K562 (cell line): Measurements from ENCODE around the gene NPAS2. TPM values are rescaled to one million over a fixed set of nuclear protein-coding genes. Genes with fewer than 3 reads are reported as not detected.

Experiments used
- ARNT ChIP-seq, 2 experiments: fragments of 450-650 bp; IDR thresholded peaks; 2 replicates each; pipeline ENCODE4 v1.6.1; 2016; ENCODE audit warnings: mild to moderate bottlenecking in 1 of 2
- HDAC1 ChIP-seq, 2 experiments: fragments of 450-650 bp; IDR thresholded peaks; 2 replicates each; pipeline ENCODE4 v1.6.1; 2016 to 2017; ENCODE audit warnings: inconsistent platforms in 1 of 2, mild to moderate bottlenecking in 1 of 2, moderate library complexity in 1 of 2
- SPI1 ChIP-seq: IDR thresholded peaks from 2 replicates; pipeline ENCODE4 v1.6.1; 2011; ENCODE audit warnings: low read depth, low read length, control low read depth, borderline replicate concordance
- ZBED1 ChIP-seq: IDR thresholded peaks from 2 replicates; pipeline ENCODE4 v1.6.1; 2014
- polyA plus RNA-seq, 8 experiments: library from polyadenylated mRNA; depleted of rRNA in 4 of 8; stranded (reverse) in 5 of 8; unstranded in 3 of 8; fragments of >200 nt; fragmentation: Nextera tagmentation in 2 of 8; fragmentation: Illumina TruSeq in 1 of 8; extraction: Ambion mirVana in 2 of 8; extraction: Trizol in 1 of 8; gene quantifications; 2 replicates each; pipeline versions ENCODE4 v1.2.1 to v1.2.3, GENCODE V29; 2011 to 2014; ENCODE audit warnings: inconsistent platforms in 1 of 8, missing spikeins in 1 of 8
- total RNA-seq, 7 experiments: library from RNA; depleted of rRNA in 6 of 7; stranded (reverse); fragments of >200 nt in 6 of 7; fragmentation: Illumina TruSeq in 2 of 7; extraction: Trizol in 2 of 7; gene quantifications; 2 replicates each; pipeline versions ENCODE4 v1.2.1 to v1.2.3, GENCODE V29; 2011 to 2021; ENCODE audit warnings: low replicate concordance in 1 of 7
- TF ChIP-seq, protein P1 (sequence below): fragments of 200-600 bp; sonication (generic); IDR thresholded peaks from one replicate; pipeline ENCODE4 v1.6.1; 2012; ENCODE audit warnings: mild to moderate bottlenecking, low read depth, low read length, inconsistent platforms
- TF ChIP-seq, protein P2 (sequence below): fragments of 450-650 bp; IDR thresholded peaks from 2 replicates; pipeline ENCODE4 v1.7.0; 2016; ENCODE audit warnings: borderline replicate concordance
- TF ChIP-seq, protein P3 (sequence below): fragments of 250-450 bp; sonication (Bioruptor Pico); IDR thresholded peaks from 2 replicates; pipeline ENCODE4 v1.9.0; 2021; ENCODE audit warnings: mild to moderate bottlenecking, inconsistent platforms
- TF ChIP-seq, protein P4 (sequence below): fragments of 450-650 bp; formaldehyde crosslinking; IDR thresholded peaks from 2 replicates; pipeline ENCODE4 v1.4.0; 2020; ENCODE audit warnings: mild to moderate bottlenecking, moderate library complexity

The NPAS2 gene
- total and polyA plus RNA-seq, 9 of the 15 experiments (the other 6 are each of a cell fraction or from before 2014, with no cell fraction given): 0.06 to 0.29 (median 0.07) TPM; not detected in 5

DNA sequence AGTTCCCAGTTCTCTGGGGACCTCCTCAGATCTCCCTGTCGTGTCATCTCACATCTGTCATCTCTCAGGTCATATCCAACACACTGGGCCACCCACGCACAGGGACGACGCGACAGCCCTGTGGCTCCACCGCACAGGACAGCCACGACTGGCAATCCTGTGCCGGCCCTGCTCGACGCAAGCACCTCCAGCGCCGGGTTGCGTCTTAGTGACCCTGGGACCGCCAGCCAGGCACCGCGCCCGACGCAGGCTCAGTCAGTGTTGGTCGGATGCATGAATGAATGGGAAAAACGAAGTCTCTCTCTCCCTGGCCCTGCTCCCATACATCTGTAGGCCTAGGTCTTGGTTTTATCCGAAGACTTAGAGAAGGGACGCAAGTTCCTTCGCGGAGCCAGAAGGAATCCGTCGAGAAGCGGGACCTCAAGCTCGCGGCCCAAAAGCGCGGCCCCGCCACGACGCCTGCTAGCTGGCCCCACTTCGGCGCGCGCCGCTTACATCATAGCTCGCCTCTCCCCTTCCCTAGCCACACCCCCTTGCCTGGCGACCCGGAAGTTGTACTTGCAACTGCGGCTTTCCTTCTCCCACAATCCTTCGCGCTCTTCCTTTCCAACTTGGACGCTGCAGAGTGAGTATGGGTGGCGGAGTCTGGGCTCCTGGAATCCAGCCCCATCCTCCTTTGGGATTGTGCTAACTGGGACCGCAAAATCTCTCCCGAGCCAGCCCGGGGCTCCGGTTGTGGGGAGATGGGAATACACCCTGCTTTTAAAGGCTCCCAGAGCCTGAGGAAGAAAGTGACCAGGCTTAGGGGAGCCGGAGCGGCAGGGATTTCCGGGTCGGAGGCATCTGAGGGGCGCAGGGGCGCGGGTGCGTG is 182.0 kb downstream of the NPAS2 start, which contains the start of gene RPL31 (continued):
- TF ChIP-seq, protein P1, sequence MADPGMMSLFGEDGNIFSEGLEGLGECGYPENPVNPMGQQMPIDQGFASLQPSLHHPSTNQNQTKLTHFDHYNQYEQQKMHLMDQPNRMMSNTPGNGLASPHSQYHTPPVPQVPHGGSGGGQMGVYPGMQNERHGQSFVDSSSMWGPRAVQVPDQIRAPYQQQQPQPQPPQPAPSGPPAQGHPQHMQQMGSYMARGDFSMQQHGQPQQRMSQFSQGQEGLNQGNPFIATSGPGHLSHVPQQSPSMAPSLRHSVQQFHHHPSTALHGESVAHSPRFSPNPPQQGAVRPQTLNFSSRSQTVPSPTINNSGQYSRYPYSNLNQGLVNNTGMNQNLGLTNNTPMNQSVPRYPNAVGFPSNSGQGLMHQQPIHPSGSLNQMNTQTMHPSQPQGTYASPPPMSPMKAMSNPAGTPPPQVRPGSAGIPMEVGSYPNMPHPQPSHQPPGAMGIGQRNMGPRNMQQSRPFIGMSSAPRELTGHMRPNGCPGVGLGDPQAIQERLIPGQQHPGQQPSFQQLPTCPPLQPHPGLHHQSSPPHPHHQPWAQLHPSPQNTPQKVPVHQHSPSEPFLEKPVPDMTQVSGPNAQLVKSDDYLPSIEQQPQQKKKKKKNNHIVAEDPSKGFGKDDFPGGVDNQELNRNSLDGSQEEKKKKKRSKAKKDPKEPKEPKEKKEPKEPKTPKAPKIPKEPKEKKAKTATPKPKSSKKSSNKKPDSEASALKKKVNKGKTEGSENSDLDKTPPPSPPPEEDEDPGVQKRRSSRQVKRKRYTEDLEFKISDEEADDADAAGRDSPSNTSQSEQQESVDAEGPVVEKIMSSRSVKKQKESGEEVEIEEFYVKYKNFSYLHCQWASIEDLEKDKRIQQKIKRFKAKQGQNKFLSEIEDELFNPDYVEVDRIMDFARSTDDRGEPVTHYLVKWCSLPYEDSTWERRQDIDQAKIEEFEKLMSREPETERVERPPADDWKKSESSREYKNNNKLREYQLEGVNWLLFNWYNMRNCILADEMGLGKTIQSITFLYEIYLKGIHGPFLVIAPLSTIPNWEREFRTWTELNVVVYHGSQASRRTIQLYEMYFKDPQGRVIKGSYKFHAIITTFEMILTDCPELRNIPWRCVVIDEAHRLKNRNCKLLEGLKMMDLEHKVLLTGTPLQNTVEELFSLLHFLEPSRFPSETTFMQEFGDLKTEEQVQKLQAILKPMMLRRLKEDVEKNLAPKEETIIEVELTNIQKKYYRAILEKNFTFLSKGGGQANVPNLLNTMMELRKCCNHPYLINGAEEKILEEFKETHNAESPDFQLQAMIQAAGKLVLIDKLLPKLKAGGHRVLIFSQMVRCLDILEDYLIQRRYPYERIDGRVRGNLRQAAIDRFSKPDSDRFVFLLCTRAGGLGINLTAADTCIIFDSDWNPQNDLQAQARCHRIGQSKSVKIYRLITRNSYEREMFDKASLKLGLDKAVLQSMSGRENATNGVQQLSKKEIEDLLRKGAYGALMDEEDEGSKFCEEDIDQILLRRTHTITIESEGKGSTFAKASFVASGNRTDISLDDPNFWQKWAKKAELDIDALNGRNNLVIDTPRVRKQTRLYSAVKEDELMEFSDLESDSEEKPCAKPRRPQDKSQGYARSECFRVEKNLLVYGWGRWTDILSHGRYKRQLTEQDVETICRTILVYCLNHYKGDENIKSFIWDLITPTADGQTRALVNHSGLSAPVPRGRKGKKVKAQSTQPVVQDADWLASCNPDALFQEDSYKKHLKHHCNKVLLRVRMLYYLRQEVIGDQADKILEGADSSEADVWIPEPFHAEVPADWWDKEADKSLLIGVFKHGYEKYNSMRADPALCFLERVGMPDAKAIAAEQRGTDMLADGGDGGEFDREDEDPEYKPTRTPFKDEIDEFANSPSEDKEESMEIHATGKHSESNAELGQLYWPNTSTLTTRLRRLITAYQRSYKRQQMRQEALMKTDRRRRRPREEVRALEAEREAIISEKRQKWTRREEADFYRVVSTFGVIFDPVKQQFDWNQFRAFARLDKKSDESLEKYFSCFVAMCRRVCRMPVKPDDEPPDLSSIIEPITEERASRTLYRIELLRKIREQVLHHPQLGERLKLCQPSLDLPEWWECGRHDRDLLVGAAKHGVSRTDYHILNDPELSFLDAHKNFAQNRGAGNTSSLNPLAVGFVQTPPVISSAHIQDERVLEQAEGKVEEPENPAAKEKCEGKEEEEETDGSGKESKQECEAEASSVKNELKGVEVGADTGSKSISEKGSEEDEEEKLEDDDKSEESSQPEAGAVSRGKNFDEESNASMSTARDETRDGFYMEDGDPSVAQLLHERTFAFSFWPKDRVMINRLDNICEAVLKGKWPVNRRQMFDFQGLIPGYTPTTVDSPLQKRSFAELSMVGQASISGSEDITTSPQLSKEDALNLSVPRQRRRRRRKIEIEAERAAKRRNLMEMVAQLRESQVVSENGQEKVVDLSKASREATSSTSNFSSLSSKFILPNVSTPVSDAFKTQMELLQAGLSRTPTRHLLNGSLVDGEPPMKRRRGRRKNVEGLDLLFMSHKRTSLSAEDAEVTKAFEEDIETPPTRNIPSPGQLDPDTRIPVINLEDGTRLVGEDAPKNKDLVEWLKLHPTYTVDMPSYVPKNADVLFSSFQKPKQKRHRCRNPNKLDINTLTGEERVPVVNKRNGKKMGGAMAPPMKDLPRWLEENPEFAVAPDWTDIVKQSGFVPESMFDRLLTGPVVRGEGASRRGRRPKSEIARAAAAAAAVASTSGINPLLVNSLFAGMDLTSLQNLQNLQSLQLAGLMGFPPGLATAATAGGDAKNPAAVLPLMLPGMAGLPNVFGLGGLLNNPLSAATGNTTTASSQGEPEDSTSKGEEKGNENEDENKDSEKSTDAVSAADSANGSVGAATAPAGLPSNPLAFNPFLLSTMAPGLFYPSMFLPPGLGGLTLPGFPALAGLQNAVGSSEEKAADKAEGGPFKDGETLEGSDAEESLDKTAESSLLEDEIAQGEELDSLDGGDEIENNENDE: no peak
- TF ChIP-seq ZBED1 (0 out of 2 replicates have a peak, but pooled peaks have one; percentile 37), ARNT (IDR thresholded peaks at IDR 0.05) (peak in 1 of 2 experiments; percentile 20; a peak in 2 of 4 replicates), SPI1 (no peak), HDAC1 (IDR thresholded peaks at IDR 0.05) (peak in 1 of 2 experiments; percentile 71; a peak in 2 of 4 replicates)
- TF ChIP-seq, protein P2, sequence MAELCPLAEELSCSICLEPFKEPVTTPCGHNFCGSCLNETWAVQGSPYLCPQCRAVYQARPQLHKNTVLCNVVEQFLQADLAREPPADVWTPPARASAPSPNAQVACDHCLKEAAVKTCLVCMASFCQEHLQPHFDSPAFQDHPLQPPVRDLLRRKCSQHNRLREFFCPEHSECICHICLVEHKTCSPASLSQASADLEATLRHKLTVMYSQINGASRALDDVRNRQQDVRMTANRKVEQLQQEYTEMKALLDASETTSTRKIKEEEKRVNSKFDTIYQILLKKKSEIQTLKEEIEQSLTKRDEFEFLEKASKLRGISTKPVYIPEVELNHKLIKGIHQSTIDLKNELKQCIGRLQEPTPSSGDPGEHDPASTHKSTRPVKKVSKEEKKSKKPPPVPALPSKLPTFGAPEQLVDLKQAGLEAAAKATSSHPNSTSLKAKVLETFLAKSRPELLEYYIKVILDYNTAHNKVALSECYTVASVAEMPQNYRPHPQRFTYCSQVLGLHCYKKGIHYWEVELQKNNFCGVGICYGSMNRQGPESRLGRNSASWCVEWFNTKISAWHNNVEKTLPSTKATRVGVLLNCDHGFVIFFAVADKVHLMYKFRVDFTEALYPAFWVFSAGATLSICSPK: no peak
- TF ChIP-seq, protein P3, sequence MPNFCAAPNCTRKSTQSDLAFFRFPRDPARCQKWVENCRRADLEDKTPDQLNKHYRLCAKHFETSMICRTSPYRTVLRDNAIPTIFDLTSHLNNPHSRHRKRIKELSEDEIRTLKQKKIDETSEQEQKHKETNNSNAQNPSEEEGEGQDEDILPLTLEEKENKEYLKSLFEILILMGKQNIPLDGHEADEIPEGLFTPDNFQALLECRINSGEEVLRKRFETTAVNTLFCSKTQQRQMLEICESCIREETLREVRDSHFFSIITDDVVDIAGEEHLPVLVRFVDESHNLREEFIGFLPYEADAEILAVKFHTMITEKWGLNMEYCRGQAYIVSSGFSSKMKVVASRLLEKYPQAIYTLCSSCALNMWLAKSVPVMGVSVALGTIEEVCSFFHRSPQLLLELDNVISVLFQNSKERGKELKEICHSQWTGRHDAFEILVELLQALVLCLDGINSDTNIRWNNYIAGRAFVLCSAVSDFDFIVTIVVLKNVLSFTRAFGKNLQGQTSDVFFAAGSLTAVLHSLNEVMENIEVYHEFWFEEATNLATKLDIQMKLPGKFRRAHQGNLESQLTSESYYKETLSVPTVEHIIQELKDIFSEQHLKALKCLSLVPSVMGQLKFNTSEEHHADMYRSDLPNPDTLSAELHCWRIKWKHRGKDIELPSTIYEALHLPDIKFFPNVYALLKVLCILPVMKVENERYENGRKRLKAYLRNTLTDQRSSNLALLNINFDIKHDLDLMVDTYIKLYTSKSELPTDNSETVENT: no peak
- TF ChIP-seq, protein P4, sequence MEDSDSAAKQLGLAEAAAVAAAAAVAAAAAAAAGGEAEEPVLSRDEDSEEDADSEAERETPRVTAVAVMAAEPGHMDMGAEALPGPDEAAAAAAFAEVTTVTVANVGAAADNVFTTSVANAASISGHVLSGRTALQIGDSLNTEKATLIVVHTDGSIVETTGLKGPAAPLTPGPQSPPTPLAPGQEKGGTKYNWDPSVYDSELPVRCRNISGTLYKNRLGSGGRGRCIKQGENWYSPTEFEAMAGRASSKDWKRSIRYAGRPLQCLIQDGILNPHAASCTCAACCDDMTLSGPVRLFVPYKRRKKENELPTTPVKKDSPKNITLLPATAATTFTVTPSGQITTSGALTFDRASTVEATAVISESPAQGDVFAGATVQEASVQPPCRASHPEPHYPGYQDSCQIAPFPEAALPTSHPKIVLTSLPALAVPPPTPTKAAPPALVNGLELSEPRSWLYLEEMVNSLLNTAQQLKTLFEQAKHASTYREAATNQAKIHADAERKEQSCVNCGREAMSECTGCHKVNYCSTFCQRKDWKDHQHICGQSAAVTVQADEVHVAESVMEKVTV (CRISPR knock-in tag): no peak
